SK-N-MC (cell line): ENCODE data around the gene ALOX15B.

Source experiments
- DNase-seq: peaks from one replicate; pipeline ENCODE4 v3.0.0-alpha.2; 2011; ENCODE audit warnings: low read depth, low spot score
- H3K27ac ChIP-seq: fragments of 200-600 bp; sonication (generic); 2 replicates; pipeline ENCODE4 v1.5.1; 2016; ENCODE audit warnings: mixed run types
- H3K36me3 ChIP-seq: fragments of 200-600 bp; sonication (generic); 2 replicates; pipeline ENCODE4 v1.6.1; 2017; ENCODE audit warnings: antibody characterized with exemption, low read length, mixed read lengths; ENCODE audit not compliant: insufficient read depth
- H3K4me3 ChIP-seq: fragments of 200-600 bp; sonication (generic); 2 replicates; pipeline ENCODE4 v1.5.1; 2016
- H3K9ac ChIP-seq: fragments of 200-600 bp; sonication (generic); 2 replicates; pipeline ENCODE4 v1.8.0; 2017; ENCODE audit warnings: mixed run types, mixed read lengths; ENCODE audit not compliant: insufficient read length
- H3K9me3 ChIP-seq: fragments of 200-600 bp; sonication (generic); 2 replicates; pipeline ENCODE4 v1.6.1; 2017; ENCODE audit warnings: low read depth, mild to moderate bottlenecking, antibody characterized with exemption, low read length, moderate library complexity, mixed read lengths
- EZH2 ChIP-seq: fragments of 200-600 bp; sonication (generic); IDR thresholded peaks from one replicate; pipeline ENCODE4 v1.6.1; 2017; ENCODE audit warnings: antibody characterized with exemption
- FOXP2 ChIP-seq: optimal IDR thresholded peaks from 2 replicates; pipeline ENCODE3; 2011; ENCODE audit warnings: mild to moderate bottlenecking, moderate library complexity; ENCODE audit not compliant: insufficient read depth; ENCODE audit errors: extremely low read length, control extremely low read depth
- POLR2AphosphoS5 ChIP-seq: IDR thresholded peaks from 2 replicates; pipeline ENCODE4 v1.6.1; 2012; ENCODE audit warnings: mild to moderate bottlenecking, low read depth, low read length, borderline replicate concordance

The ALOX15B gene

DNA sequence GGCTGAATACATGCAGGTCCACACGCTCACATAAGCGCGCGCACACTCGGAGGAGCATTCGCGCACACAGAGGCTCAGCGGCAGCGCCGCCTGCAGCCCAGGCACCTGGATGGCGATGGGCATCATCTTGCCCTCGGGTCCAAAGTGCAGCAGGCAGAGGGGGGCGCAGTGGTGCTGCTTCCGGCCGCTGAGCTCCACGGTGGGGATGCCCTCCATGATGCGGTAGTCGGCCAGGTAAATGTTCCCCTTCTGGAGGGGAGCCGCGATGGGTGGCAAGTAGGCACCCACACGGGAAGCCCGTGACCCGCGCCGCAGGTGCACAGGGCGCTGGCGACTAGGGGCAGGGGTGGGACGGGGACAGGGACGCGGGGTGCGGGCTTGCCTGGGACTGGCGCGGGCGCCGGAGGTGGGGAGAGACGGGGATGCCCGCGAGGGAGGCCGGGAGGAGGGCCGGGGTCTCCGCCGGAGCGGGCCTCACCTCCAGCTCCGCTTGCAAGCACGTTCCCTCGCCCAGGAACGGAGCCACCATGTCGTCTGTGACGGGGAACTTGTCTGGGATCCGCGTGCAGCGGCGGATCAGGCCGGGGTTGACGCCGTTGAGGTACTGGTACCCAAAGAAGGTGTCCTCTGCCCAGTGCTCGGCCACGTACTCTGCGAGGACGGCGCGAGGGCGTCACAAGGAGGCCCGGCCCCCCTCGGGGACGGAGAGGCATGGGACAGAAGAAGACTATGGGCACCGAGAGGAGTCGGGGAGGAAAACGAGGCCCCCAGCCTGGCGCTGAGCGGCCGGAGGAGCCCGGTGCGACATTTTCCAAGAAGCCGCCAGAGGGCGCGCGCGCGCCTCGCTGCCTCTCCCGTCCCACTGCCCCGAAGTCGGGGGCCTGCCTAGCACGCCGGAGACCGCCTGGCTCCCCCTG is 40.7 kb downstream of the ALOX15B start:
- TF ChIP-seq FOXP2 (no peak), POLR2AphosphoS5 (no peak), EZH2 (no peak)
- Histone ChIP-seq H3K4me3 (peak overlapping the region; percentile 90), H3K9me3 (no peaks in the 10 kb centered on the region), H3K27ac (no peak overlapping the region), H3K9ac (peak overlapping the region; percentile 66), H3K36me3 (no peaks in the 10 kb centered on the region)
- DNase-seq: no peak

DNA sequence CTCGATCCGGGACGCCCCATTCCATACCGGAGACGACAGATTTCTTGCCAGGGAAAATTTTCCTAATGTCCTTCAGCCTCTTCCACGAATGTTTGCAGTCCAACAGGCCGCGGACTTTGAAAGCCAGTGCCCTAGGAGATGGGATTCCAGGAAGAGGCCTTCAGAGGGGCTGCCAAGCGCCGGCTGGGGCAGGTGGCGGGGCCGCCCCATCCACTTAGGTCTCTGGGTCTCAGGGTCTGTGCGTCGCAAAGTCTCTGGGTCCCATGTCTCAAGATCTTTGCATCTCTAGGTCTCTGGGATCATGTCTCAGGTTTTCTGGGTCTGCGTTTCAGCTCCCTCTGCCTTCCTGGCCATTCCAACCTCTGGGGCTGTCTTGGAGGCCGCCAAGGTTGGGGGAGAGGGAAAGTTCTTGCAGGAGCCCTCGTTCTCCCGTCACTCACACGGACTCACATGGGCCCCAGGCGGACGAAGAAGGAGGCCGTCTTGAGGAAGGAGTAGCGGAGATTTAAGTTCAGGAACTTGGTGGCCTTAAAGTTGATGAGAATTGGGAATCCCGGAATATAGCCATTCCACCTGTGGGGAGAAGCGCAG is 41.4 kb downstream of the ALOX15B start:
- H3K9ac ChIP-seq: no peak overlapping the region
- H3K9me3 ChIP-seq: no peaks in the 10 kb centered on the region
- no peak overlapping the region for H3K27ac ChIP-seq
- no peak for DNase-seq
- H3K36me3 ChIP-seq: no peaks in the 10 kb centered on the region
- no peak for TF ChIP-seq EZH2
- no peak for TF ChIP-seq POLR2AphosphoS5
- TF ChIP-seq FOXP2: no peak
- peak overlapping the region; percentile 90 for H3K4me3 ChIP-seq

DNA sequence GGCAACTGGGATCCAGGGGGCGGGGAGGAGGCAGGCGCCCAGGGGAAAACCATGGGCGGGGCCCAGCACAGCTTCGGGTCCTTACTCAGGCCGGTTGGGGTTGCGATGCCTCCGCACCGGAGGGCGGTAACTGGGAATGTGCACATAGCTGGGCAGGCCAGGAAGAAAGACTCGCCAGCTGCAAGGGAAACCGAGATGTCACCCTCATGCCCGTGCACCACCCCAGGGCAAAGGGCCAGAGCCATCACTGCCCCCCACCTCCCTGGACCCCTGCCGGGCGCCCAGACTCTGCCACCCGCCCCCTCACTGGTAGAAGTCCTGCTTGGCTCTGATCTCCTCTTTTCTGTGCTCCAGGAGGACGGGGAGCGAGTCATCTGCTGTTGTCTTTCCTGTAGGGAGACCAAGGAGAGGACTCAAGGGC is 42.0 kb downstream of the ALOX15B start:
- Histone ChIP-seq H3K9me3 (no peaks in the 10 kb centered on the region), H3K27ac (no peak overlapping the region), H3K9ac (no peak overlapping the region), H3K4me3 (no peak overlapping the region), H3K36me3 (no peaks in the 10 kb centered on the region)
- TF ChIP-seq EZH2 (no peak), POLR2AphosphoS5 (no peak), FOXP2 (no peak)
- no peak for DNase-seq

DNA sequence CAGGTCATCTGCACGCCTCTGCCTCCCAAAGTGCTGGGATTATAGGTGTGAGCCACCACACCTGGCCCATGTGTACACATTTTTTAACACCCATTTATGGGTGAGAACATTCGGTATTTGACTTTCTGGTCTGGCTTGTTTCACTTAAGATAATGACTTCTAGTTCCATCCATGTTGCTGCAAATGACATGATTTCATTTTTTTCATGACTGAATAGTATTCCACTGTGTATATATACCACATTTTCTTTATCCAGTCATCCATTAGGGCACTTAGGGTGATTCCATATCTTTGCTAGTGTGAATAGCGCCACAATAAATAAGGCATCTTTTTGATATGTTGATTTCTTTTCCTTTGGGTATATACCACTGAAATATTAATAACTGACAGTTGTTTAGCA is 43.0 kb downstream of the ALOX15B start:
- Histone ChIP-seq H3K36me3 (no peaks in the 10 kb centered on the region), H3K4me3 (no peak overlapping the region), H3K9ac (no peak overlapping the region), H3K9me3 (no peaks in the 10 kb centered on the region), H3K27ac (no peak overlapping the region)
- DNase-seq: no peak
- TF ChIP-seq FOXP2: no peak
- TF ChIP-seq POLR2AphosphoS5: no peak
- no peak for TF ChIP-seq EZH2

DNA sequence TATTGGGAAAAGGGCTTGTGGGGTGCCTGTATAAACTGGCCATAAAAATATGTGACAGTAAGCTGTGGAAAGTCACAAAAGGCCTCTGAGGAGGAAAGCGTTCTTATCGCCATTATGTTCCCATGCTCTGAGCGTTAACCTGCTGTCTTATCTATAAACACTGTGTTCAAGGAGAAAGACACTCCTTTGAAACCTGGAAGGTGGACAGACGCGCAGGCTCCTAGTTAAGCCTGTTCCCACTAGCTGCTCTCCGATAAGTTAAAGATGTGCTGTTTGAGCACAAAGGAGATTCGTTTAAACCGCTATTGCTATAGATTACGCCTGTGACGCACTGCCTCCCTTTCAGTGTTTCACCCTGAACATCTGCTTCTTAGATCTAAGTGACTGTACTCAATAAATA is 43.4 kb downstream of the ALOX15B start:
- Histone ChIP-seq H3K27ac (no peak overlapping the region), H3K9ac (no peak overlapping the region), H3K9me3 (no peaks in the 10 kb centered on the region), H3K4me3 (no peak overlapping the region), H3K36me3 (no peaks in the 10 kb centered on the region)
- DNase-seq: no peak
- TF ChIP-seq POLR2AphosphoS5 (no peak), FOXP2 (no peak), EZH2 (no peak)

DNA sequence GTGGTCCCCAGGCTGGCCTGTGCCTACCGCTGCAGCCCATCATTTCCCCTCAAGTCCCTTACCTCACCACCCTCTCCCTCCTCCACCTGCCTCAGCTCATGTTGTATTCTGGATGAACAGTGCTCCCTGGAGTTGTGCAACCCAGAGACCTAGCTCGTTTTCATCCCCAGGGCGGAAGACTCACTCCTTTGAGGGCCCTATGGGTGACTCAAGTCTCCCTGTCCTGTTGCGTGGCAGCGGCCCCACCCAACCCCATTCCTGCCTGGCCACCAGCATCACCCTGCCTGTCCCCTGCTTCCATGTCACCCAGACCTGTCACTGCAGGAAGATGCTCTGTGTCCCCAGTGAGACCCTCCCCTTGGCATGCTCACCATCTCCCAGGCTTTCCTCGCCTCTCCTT is 45.4 kb downstream of the ALOX15B start:
- Histone ChIP-seq H3K9ac (no peak overlapping the region), H3K9me3 (no peaks in the 10 kb centered on the region), H3K36me3 (no peaks in the 10 kb centered on the region), H3K27ac (no peak overlapping the region), H3K4me3 (no peak overlapping the region)
- no peak for TF ChIP-seq EZH2
- TF ChIP-seq POLR2AphosphoS5: no peak
- no peak for TF ChIP-seq FOXP2
- no peak for DNase-seq

DNA sequence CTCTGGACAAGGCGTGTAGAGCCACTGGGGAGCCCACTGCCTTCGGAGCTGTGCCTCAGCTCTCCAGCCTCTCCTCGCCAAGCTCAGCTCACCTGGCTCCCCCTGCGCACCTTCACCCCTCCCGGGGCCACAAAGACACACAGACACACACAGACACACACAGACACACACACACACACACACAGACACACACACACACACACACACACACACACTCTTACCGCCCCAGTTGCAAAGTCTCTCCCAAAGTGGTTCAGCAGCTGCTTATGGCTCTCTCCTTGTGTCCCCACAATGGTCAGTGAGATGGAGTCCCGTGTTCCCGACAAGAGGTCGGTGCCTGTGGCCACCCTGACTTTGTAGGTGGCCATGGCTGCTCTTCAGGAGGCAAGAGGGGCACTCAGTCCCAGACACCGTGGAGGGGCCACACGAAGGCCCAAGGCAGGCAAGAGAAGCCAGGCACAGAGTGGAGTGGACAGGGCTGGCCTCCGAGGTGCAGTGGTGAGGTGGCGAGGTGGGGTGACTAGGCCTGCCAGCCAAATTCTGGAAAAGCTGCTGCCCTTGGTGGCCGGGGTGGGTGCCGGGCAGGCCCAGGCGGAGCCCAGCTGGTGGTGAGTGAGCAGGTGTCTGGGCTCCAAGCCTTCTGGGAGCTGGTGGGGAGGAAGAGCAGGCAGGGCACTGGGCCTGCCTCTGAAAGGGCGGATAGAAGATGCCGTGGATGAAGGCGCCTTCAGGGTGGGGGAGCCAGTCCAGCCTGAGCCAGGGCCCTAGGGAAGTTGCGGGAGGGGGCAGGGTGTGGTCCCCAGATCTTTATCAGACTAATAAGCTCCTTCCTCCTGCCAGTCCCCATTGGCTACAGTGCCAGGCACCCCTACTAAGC is 48.5 kb downstream of the ALOX15B start, which contains the start of gene ALOX12B:
Gene ALOX12B (minus strand): TSS at position 642 of the 877 bp plus-strand sequence. CDS start 274 bp downstream, at position 368.
- Histone ChIP-seq H3K36me3 (no peaks in the 10 kb centered on the region), H3K4me3 (no peak within 1 kb of the TSS)

DNA sequence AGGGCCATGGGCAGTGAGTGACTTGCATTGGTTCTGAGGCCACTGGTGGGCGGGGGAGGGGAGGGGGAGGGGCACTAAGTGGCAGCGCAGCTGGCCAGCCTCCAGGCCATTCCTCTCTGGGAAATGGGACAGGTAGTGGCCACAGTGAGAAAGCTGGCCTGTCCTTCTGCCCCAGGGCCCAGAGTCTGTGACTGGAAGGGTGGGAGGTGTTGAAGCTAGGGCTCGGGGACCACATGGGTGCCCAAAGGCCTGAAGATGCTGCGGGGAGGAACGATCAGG is 49.0 kb downstream of the ALOX15B start:
- DNase-seq: no peak
- no peak for TF ChIP-seq POLR2AphosphoS5
- TF ChIP-seq EZH2: no peak
- TF ChIP-seq FOXP2: no peak

More for the DNA sequence above, 48.5 kb downstream of the ALOX15B start, which contains the start of gene ALOX12B:
- H3K9me3 ChIP-seq: no peaks in the 10 kb centered on the region
- no peak within 1 kb of the TSS for H3K27ac ChIP-seq
- TF ChIP-seq FOXP2 (no peak), POLR2AphosphoS5 (no peak), EZH2 (no peak)
- DNase-seq: no peak
- H3K9ac ChIP-seq: no peak within 1 kb of the TSS

More for the DNA sequence above, 49.0 kb downstream of the ALOX15B start:
- Histone ChIP-seq H3K27ac (no peak overlapping the region), H3K4me3 (no peak overlapping the region), H3K9ac (no peak overlapping the region), H3K9me3 (no peaks in the 10 kb centered on the region), H3K36me3 (no peaks in the 10 kb centered on the region)
